Immature natural killer cell (primary cell): ENCODE data around the gene DNM1. TPM values are rescaled to one million over a fixed set of nuclear protein-coding genes. Genes with fewer than 3 reads are reported as not detected.

ENCODE experiments used
- DNase-seq, 3 donors: peaks; one replicate each; pipeline ENCODE4 v3.0.0; 2022; ENCODE audit warnings: mixed read lengths in 1 of 3
- H3K27ac Mint-ChIP-seq, 6 donors: one replicate each; pipeline ENCODE4 v1.8.0; 2020; ENCODE audit warnings: mixed read lengths in 6 of 6, mild to moderate bottlenecking in 5 of 6, inconsistent platforms in 4 of 6, moderate library complexity in 3 of 6
- H3K27me3 Mint-ChIP-seq, 3 donors: one replicate each; pipeline ENCODE4 v1.8.0; 2020 to 2021; ENCODE audit warnings: low read depth in 3 of 3, mild to moderate bottlenecking in 3 of 3, mixed read lengths in 3 of 3, moderate library complexity in 3 of 3, inconsistent platforms in 1 of 3
- H3K36me3 Mint-ChIP-seq, 3 donors: one replicate each; pipeline ENCODE4 v1.8.0; 2020; ENCODE audit warnings: mixed read lengths in 3 of 3, inconsistent platforms in 2 of 3, mild to moderate bottlenecking in 2 of 3
- H3K4me1 Mint-ChIP-seq, 2 donors: one replicate each; pipeline ENCODE4 v1.8.0; 2020; ENCODE audit warnings: inconsistent platforms in 2 of 2, mild to moderate bottlenecking in 2 of 2, mixed read lengths in 2 of 2, moderate library complexity in 1 of 2
- H3K4me3 Mint-ChIP-seq, 5 donors: one replicate each; pipeline ENCODE4 v1.8.0; 2020; ENCODE audit warnings: mild to moderate bottlenecking in 5 of 5, mixed read lengths in 5 of 5, inconsistent platforms in 3 of 5, moderate library complexity in 3 of 5
- H3K9me3 Mint-ChIP-seq, 6 donors: one replicate each; pipeline ENCODE4 v1.8.0; 2020; ENCODE audit warnings: mild to moderate bottlenecking in 6 of 6, mixed read lengths in 6 of 6, inconsistent platforms in 4 of 6, moderate library complexity in 3 of 6
- polyA plus RNA-seq, 3 donors: library from polyadenylated mRNA; unstranded; fragments of 300-500 nt; fragmentation: Illumina TruSeq; gene quantifications; one replicate each; pipeline ENCODE4 v1.2.3, GENCODE V29; 2021

The DNM1 gene
- under 1 TPM in 2 of 3 donors, not detected in 1; 0.32 to 0.47 TPM for polyA plus RNA-seq

DNA sequence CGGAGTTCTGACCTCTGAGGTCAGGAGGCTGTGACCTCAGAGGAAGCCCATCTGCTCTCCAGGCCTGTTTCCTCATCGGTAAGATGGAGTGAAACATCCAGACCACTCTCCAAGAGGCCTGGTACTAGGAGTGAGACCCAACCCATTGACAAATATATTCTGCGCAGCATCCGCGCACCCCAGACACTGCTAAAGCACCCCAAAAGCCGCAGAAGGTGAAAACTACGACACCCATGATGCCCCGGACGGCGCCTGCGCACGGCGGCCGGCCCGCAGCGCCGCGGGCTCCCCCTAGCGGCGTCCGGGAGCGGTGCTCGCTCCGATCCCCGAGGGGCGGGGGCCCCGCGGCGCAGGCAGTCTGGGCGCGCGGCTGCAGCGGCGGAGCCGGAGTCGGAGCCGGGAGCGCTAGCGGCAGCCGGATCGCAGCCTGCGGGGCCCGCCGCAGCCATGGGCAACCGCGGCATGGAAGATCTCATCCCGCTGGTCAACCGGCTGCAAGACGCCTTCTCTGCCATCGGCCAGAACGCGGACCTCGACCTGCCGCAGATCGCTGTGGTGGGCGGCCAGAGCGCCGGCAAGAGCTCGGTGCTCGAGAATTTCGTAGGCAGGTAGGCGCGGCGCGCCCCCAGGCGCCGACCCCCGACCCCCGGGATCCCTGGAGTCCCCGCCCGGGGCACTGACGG is at the start of gene DNM1:
Gene DNM1 (plus strand): TSS at position 356 of the 683 bp plus-strand sequence. CDS start 92 bp downstream, at position 448.
- DNase-seq: peak; percentile 72 to 81 (median 78)
- Mint-ChIP-seq H3K27ac (peak within 1 kb of the TSS; percentile 26 to 82 (median 69)), H3K36me3 (no peaks in the 10 kb centered on the region), H3K4me3 (peak within 1 kb of the TSS; percentile 81 to 85 (median 82)), H3K9me3 (no peaks in the 10 kb centered on the region), H3K4me1 (peaks cover 9% of the 10 kb centered on the region in 2 donors), H3K27me3 (peaks cover 2 to 10% (median 10%) of the 10 kb centered on the region in 3 donors)

- DNase-seq: no peak
- Mint-ChIP-seq H3K9me3 (no peaks in the 10 kb centered on the region), H3K4me3 (no peak overlapping the region), H3K4me1 (peaks cover 1 to 2% of the 10 kb centered on the region in 2 donors), H3K27me3 (peaks cover 0 to 4% (median 0%) of the 10 kb centered on the region in 3 donors), H3K27ac (no peak overlapping the region), H3K36me3 (no peaks in the 10 kb centered on the region)
Measured at GRCh38 chr9:128153947-128154695, 49.1 kb upstream of the DNM1 start.

- H3K9me3 Mint-ChIP-seq: no peaks in the 10 kb centered on the region
- peaks cover 9% of the 10 kb centered on the region in 2 donors for H3K4me1 Mint-ChIP-seq
- DNase-seq: no peak
- no peaks in the 10 kb centered on the region for H3K36me3 Mint-ChIP-seq
- H3K27ac Mint-ChIP-seq: peak overlapping the region in 2 of 6 donors; percentile 3 to 55
- no peak overlapping the region for H3K4me3 Mint-ChIP-seq
- H3K27me3 Mint-ChIP-seq: peaks cover 0 to 1% (median 0%) of the 10 kb centered on the region in 3 donors
Measured at GRCh38 chr9:128155736-128156500, 47.3 kb upstream of the DNM1 start.

DNA sequence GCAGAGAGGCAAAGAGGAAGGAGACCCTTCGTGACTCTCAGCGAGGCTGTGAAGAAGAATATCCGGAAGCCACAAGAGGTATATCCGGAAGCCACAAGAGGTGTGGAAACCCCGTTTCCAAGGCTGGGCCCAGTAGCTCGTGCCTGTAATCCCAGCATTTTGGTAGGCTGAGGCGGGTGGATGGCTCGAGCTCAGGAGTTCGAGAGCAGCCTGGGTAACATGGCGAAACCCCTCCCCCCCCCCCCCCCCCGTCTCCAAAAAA is 43.7 kb upstream of the DNM1 start:
- H3K4me3 Mint-ChIP-seq: peak overlapping the region; percentile 82 to 89 (median 86)
- DNase-seq: peak; percentile 35 to 44 (median 38)
- no peaks in the 10 kb centered on the region for H3K9me3 Mint-ChIP-seq
- H3K27ac Mint-ChIP-seq: peak overlapping the region; percentile 85 to 94 (median 89)
- H3K27me3 Mint-ChIP-seq: no peaks in the 10 kb centered on the region
- peaks cover 19 to 23% of the 10 kb centered on the region in 2 donors for H3K4me1 Mint-ChIP-seq
- H3K36me3 Mint-ChIP-seq: peaks cover 0 to 6% (median 3%) of the 10 kb centered on the region in 3 donors

GRCh38 chr9:128159784-128160602 is 43.2 kb upstream of the DNM1 start, which contains the start of gene BBLN:
TSS of gene BBLN (plus strand) at chr9:128160265. CDS start at chr9:128160408, 143 bp downstream.
- peaks cover 19 to 23% of the 10 kb centered on the region in 2 donors for H3K4me1 Mint-ChIP-seq
- H3K4me3 Mint-ChIP-seq: peak within 1 kb of the TSS; percentile 82 to 89 (median 86)
- peak within 1 kb of the TSS; percentile 85 to 94 (median 89) for H3K27ac Mint-ChIP-seq
- H3K9me3 Mint-ChIP-seq: no peaks in the 10 kb centered on the region
- no peaks in the 10 kb centered on the region for H3K27me3 Mint-ChIP-seq
- peaks cover 0 to 6% (median 3%) of the 10 kb centered on the region in 3 donors for H3K36me3 Mint-ChIP-seq
- DNase-seq: peak; percentile 86 to 92 (median 92)

- DNase-seq: peak in 1 of 3 donors; percentile 15
- Mint-ChIP-seq H3K4me3 (peak overlapping the region; percentile 82 to 89 (median 86)), H3K36me3 (peaks cover 0 to 6% (median 3%) of the 10 kb centered on the region in 3 donors), H3K4me1 (peaks cover 19 to 23% of the 10 kb centered on the region in 2 donors), H3K27me3 (no peaks in the 10 kb centered on the region), H3K27ac (peak overlapping the region; percentile 17 to 65 (median 46)), H3K9me3 (no peaks in the 10 kb centered on the region)
Measured at GRCh38 chr9:128160603-128160987, 42.6 kb upstream of the DNM1 start.

- peak overlapping the region; percentile 82 to 89 (median 86) for H3K4me3 Mint-ChIP-seq
- H3K4me1 Mint-ChIP-seq: peaks cover 19 to 23% of the 10 kb centered on the region in 2 donors
- H3K9me3 Mint-ChIP-seq: no peaks in the 10 kb centered on the region
- peaks cover 0 to 2% (median 0%) of the 10 kb centered on the region in 3 donors for H3K27me3 Mint-ChIP-seq
- DNase-seq: no peak
- peaks cover 0 to 6% (median 4%) of the 10 kb centered on the region in 3 donors for H3K36me3 Mint-ChIP-seq
- H3K27ac Mint-ChIP-seq: peak overlapping the region; percentile 14 to 65 (median 46)
Measured at GRCh38 chr9:128161215-128161902, 41.8 kb upstream of the DNM1 start.

- peaks cover 0 to 11% (median 6%) of the 10 kb centered on the region in 3 donors for H3K36me3 Mint-ChIP-seq
- peak overlapping the region in 4 of 6 donors; percentile 17 to 57 (median 44) for H3K27ac Mint-ChIP-seq
- H3K27me3 Mint-ChIP-seq: peaks cover 0 to 3% (median 0%) of the 10 kb centered on the region in 3 donors
- no peaks in the 10 kb centered on the region for H3K9me3 Mint-ChIP-seq
- peak overlapping the region in 4 of 5 donors; percentile 27 to 53 (median 44) for H3K4me3 Mint-ChIP-seq
- no peak for DNase-seq
- H3K4me1 Mint-ChIP-seq: peaks cover 19 to 23% of the 10 kb centered on the region in 2 donors
Measured at GRCh38 chr9:128162215-128163026, 40.8 kb upstream of the DNM1 start.

DNA sequence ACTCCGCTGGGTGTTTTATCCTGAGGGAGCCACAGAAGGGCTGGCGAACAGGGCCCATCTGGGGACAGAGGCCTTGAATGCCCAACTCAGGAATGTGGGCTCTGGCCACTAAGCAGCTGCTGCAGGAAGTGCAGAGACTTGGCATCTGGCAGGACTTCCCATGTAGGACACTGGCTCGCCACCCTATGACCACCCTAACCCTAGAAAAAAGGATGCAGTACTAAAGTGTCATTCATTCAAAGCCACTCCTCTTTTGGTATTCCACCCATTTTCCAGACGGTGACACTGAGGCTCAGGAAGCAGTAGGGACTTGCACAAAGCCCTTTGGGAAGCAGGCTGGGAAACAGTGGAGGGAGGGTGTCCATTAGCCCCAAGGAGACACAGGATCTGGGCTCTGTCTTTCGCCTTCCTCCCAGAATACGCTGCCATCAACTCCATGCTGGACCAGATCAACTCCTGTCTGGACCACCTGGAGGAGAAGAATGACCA is 40.1 kb upstream of the DNM1 start:
- DNase-seq: no peak
- peak overlapping the region in 1 of 5 donors; percentile 53 for H3K4me3 Mint-ChIP-seq
- peaks cover 19 to 23% of the 10 kb centered on the region in 2 donors for H3K4me1 Mint-ChIP-seq
- H3K27ac Mint-ChIP-seq: no peak overlapping the region
- no peaks in the 10 kb centered on the region for H3K9me3 Mint-ChIP-seq
- H3K27me3 Mint-ChIP-seq: peaks cover 0 to 3% (median 0%) of the 10 kb centered on the region in 3 donors
- peaks cover 0 to 11% (median 6%) of the 10 kb centered on the region in 3 donors for H3K36me3 Mint-ChIP-seq

- DNase-seq: no peak
- no peak overlapping the region for H3K27ac Mint-ChIP-seq
Measured at GRCh38 chr9:128163523-128164306, 39.5 kb upstream of the DNM1 start.

GRCh38 chr9:128164307-128164885 is 38.8 kb upstream of the DNM1 start:
- peaks cover 14 to 19% of the 10 kb centered on the region in 2 donors for H3K4me1 Mint-ChIP-seq
- H3K27me3 Mint-ChIP-seq: peaks cover 0 to 5% (median 0%) of the 10 kb centered on the region in 3 donors
- no peak overlapping the region for H3K27ac Mint-ChIP-seq
- no peak overlapping the region for H3K4me3 Mint-ChIP-seq
- no peak for DNase-seq
- no peaks in the 10 kb centered on the region for H3K9me3 Mint-ChIP-seq
- peaks cover 5 to 17% (median 11%) of the 10 kb centered on the region in 3 donors for H3K36me3 Mint-ChIP-seq

More at GRCh38 chr9:128163523-128164306, 39.5 kb upstream of the DNM1 start:
- H3K36me3 Mint-ChIP-seq: peaks cover 3 to 14% (median 8%) of the 10 kb centered on the region in 3 donors
- peaks cover 0 to 5% (median 0%) of the 10 kb centered on the region in 3 donors for H3K27me3 Mint-ChIP-seq
- no peak overlapping the region for H3K4me3 Mint-ChIP-seq
- no peaks in the 10 kb centered on the region for H3K9me3 Mint-ChIP-seq
- peaks cover 19 to 23% of the 10 kb centered on the region in 2 donors for H3K4me1 Mint-ChIP-seq
